ENCODE results near the gene HAUS3.

HAUS3 gene

GRCh38 chr4:2262145-2262943, 20.4 kb upstream of the HAUS3 start (continued):
- no peak for TF ChIP-seq ZNF266 (tag by site-specific recombination; IDR thresholded peaks at IDR 0.05; ENCODE audit: low read depth)
- TF ChIP-seq BCL6B (tag by site-specific recombination; IDR thresholded peaks at IDR 0.05) = no peak
- no peak for TF ChIP-seq ZNF585B (tag by site-specific recombination; IDR thresholded peaks at IDR 0.05)
- no peak for TF ChIP-seq ZBTB44 (tag by site-specific recombination; IDR thresholded peaks at IDR 0.05)
- no peak for TF ChIP-seq ZNF140 (tag by site-specific recombination; IDR thresholded peaks at IDR 0.05)
- no peak for TF ChIP-seq ZNF274 (IDR thresholded peaks at IDR 0.05; ENCODE audit: low read length)
- TF ChIP-seq ZNF274 (tag by site-specific recombination; IDR thresholded peaks at IDR 0.05; ENCODE audit: borderline replicate concordance) = no peak
- no peak for TF ChIP-seq ZBTB48 (tag by site-specific recombination; IDR thresholded peaks at IDR 0.05)
- no peak for TF ChIP-seq ZNF549 (tag by site-specific recombination; IDR thresholded peaks at IDR 0.05)
- TF ChIP-seq WT1 (tag by site-specific recombination; IDR thresholded peaks at IDR 0.05) = no peak
- TF ChIP-seq ZNF394 (tag by site-specific recombination; IDR thresholded peaks at IDR 0.05; ENCODE audit: borderline replicate concordance) = no peak
- TF ChIP-seq SETDB1 (IDR thresholded peaks at IDR 0.05; ENCODE audit: insufficient read length, low read length) = no peak
- TF ChIP-seq ZNF18 (tag by site-specific recombination; IDR thresholded peaks at IDR 0.05) = no peak
- no peak for TF ChIP-seq ZNF404 (tag by site-specific recombination; IDR thresholded peaks at IDR 0.05)
- no peak for TF ChIP-seq ZNF423 (tag by site-specific recombination; IDR thresholded peaks at IDR 0.05)
- TF ChIP-seq SP7 (tag by site-specific recombination; IDR thresholded peaks at IDR 0.05) = peak; percentile 39; the same call in 1 of the 2 replicates
- peak; percentile 44 for TF ChIP-seq ZIC2 (tag by site-specific recombination; IDR thresholded peaks at IDR 0.05)
- TF ChIP-seq ZNF837 (tag by site-specific recombination; IDR thresholded peaks at IDR 0.05) = no peak
- TF ChIP-seq ZNF449 (tag by site-specific recombination; IDR thresholded peaks at IDR 0.05) = no peak
- TF ChIP-seq ZNF76 (tag by site-specific recombination; IDR thresholded peaks at IDR 0.05; ENCODE audit: borderline replicate concordance, low read depth) = no peak
- TF ChIP-seq ZNF292 (tag by site-specific recombination; IDR thresholded peaks at IDR 0.05; ENCODE audit: borderline replicate concordance, low read depth) = no peak
- no peak for TF ChIP-seq ZNF544 (tag by site-specific recombination; IDR thresholded peaks at IDR 0.05)
- TF ChIP-seq ZNF146 (tag by site-specific recombination; IDR thresholded peaks at IDR 0.05) = no peak
- no peak for TF ChIP-seq ZNF248 (tag by site-specific recombination; IDR thresholded peaks at IDR 0.05)
- TF ChIP-seq ZNF677 (tag by site-specific recombination; IDR thresholded peaks at IDR 0.05) = no peak
- TF ChIP-seq ZNF416 (tag by site-specific recombination; IDR thresholded peaks at IDR 0.05) = no peak
- no peak for TF ChIP-seq ZBTB6 (tag by site-specific recombination; IDR thresholded peaks at IDR 0.05)
- no peak for TF ChIP-seq HOXA7 (CRISPR knock-in tag; IDR thresholded peaks at IDR 0.05; ENCODE audit: borderline replicate concordance)
- TF ChIP-seq ZFP69B (tag by site-specific recombination; IDR thresholded peaks at IDR 0.05) = no peak
- TF ChIP-seq TCF7L2 (IDR thresholded peaks at IDR 0.05; ENCODE audit: borderline replicate concordance, low read depth, low read length) = no peak
- no peak for TF ChIP-seq ZNF555 (tag by site-specific recombination; conservative IDR thresholded peaks at IDR 0.05)
- TF ChIP-seq MEIS1 (CRISPR knock-in tag; IDR thresholded peaks at IDR 0.05; ENCODE audit: borderline replicate concordance) = no peak
- TF ChIP-seq ZNF341 (tag by site-specific recombination; IDR thresholded peaks at IDR 0.05; ENCODE audit: low read depth) = no peak
- no peak for TF ChIP-seq ZSCAN16 (tag by site-specific recombination; IDR thresholded peaks at IDR 0.05)

All from HEK293 (cell line).